ENCODE measurements around the gene MYL12A.

Gene MYL12A

GRCh38 chr18:3225588-3225987, 22.0 kb upstream of the MYL12A start:
- DNase-seq (ENCODE audit: low read depth): no peak

- DNase-seq (ENCODE audit: low read depth): no peak
Observed at GRCh38 chr18:3226048-3226447, 21.6 kb upstream of the MYL12A start.

- DNase-seq (ENCODE audit: low read depth): no peak
Observed at GRCh38 chr18:3230401-3231334, 16.9 kb upstream of the MYL12A start.

GRCh38 chr18:3233004-3233403, 14.6 kb upstream of the MYL12A start:
- no peak for DNase-seq (ENCODE audit: low read depth)

GRCh38 chr18:3233433-3234168, 14.0 kb upstream of the MYL12A start:
- no peak for DNase-seq (ENCODE audit: low read depth)

- no peak for DNase-seq (ENCODE audit: low read depth)
Observed at GRCh38 chr18:3234457-3234856, 13.1 kb upstream of the MYL12A start.

GRCh38 chr18:3235846-3236245, 11.8 kb upstream of the MYL12A start:
- DNase-seq (ENCODE audit: low read depth): no peak

- no peak for DNase-seq (ENCODE audit: low read depth)
Observed at GRCh38 chr18:3236470-3236869, 11.1 kb upstream of the MYL12A start.

- no peak for DNase-seq (ENCODE audit: low read depth)
Observed at GRCh38 chr18:3238742-3239141, 8.9 kb upstream of the MYL12A start.

GRCh38 chr18:3245185-3245564, 2.4 kb upstream of the MYL12A start:
- DNase-seq (ENCODE audit: low read depth): no peak

GRCh38 chr18:3245853-3246634, 1.6 kb upstream of the MYL12A start:
- peak; percentile 79 for DNase-seq (ENCODE audit: low read depth)

- no peak for DNase-seq (ENCODE audit: low read depth)
Observed at GRCh38 chr18:3246635-3247239, 864 bp upstream of the MYL12A start.

- DNase-seq (ENCODE audit: low read depth): no peak
Observed at GRCh38 chr18:3248062-3248657, 559 bp downstream of the MYL12A start.

GRCh38 chr18:3248658-3249359, 1.2 kb downstream of the MYL12A start:
- DNase-seq (ENCODE audit: low read depth): no peak

- DNase-seq (ENCODE audit: low read depth): no peak
Observed at GRCh38 chr18:3250237-3251107, 2.9 kb downstream of the MYL12A start.

GRCh38 chr18:3251249-3251962, 3.8 kb downstream of the MYL12A start:
- DNase-seq (ENCODE audit: low read depth): no peak

- DNase-seq (ENCODE audit: low read depth): no peak
Observed at GRCh38 chr18:3251963-3252277, 4.3 kb downstream of the MYL12A start.

GRCh38 chr18:3252843-3253242, 5.2 kb downstream of the MYL12A start:
- DNase-seq (ENCODE audit: low read depth): no peak

- no peak for DNase-seq (ENCODE audit: low read depth)
Observed at GRCh38 chr18:3254725-3255124, 7.1 kb downstream of the MYL12A start.
